Sigmoid colon (tissue), 7 donors: ENCODE data around the gene TMEM204. TPM values are rescaled to one million over a fixed set of nuclear protein-coding genes. Genes with fewer than 3 reads are reported as not detected.

Experiments
- DNase-seq: peaks from one replicate; pipeline ENCODE4 v3.0.0-alpha.2; 2019
- H3K27ac ChIP-seq, 4 donors: fragments of 200-600 bp; sonication (generic); one replicate each; pipeline ENCODE4 v1.5.1; 2016 to 2019; ENCODE audit warnings: mild to moderate bottlenecking in 1 of 4
- H3K27me3 ChIP-seq, 3 donors: fragments of 200-600 bp; sonication (generic); one replicate each; pipeline ENCODE4 v1.5.1; 2019; ENCODE audit warnings: mild to moderate bottlenecking in 1 of 3
- H3K36me3 ChIP-seq, 4 donors: fragments of 200-600 bp; sonication (generic); one replicate each; pipeline ENCODE4 v1.5.1; 2016 to 2019
- H3K4me1 ChIP-seq, 4 donors: fragments of 200-600 bp; sonication (generic); one replicate each; pipeline ENCODE4 v1.5.1; 2017 to 2019
- H3K4me3 ChIP-seq, 4 donors: fragments of 200-600 bp; sonication (generic); one replicate each; pipeline ENCODE4 v1.5.1; 2017 to 2019; ENCODE audit warnings: mild to moderate bottlenecking in 2 of 4, moderate library complexity in 1 of 4
- H3K9me3 ChIP-seq, 4 donors: fragments of 200-600 bp in 3 of 4; sonication (generic) in 3 of 4; one replicate each; pipeline versions ENCODE4 v1.5.1 to v1.6.1; 2013 to 2019
- CTCF ChIP-seq, 4 experiments: fragments of 450-650 bp in 3 of 4; fragments of 200-600 bp in 1 of 4; IDR thresholded peaks; one replicate each; pipeline ENCODE4 v1.5.1; 2016 to 2019; ENCODE audit warnings: antibody characterized with exemption in 4 of 4, mild to moderate bottlenecking in 3 of 4, moderate library complexity in 2 of 4
- EP300 ChIP-seq, 4 donors: sonication (generic); formaldehyde crosslinking; IDR thresholded peaks; one replicate each; pipeline ENCODE4 v1.6.1; 2017; ENCODE audit warnings: antibody characterized with exemption in 4 of 4
- POLR2A ChIP-seq, 2 donors: fragments of 450-650 bp; IDR thresholded peaks; one replicate each; pipeline ENCODE4 v1.6.1; 2016; ENCODE audit warnings: antibody characterized with exemption in 2 of 2, mild to moderate bottlenecking in 2 of 2, moderate library complexity in 2 of 2
- POLR2AphosphoS5 ChIP-seq, 4 donors: sonication (generic); formaldehyde crosslinking; IDR thresholded peaks; one replicate each; pipeline ENCODE4 v1.6.1; 2017; ENCODE audit warnings: antibody characterized with exemption in 4 of 4
- WGBS, 2 donors: extraction: QIAGEN DNeasy Blood & Tissue Kit; methylation state at CpG; one replicate each; pipeline ENCODE4 v1.1.7; 2013; 5-methylcytosine and 5-hydroxymethylcytosine counted together
- intact Hi-C: fragments of 100-400 bp; cut with DNase I; formaldehyde crosslinking; loops from one replicate; pipeline ENCODE4 v1.15.1; 2023
- polyA plus RNA-seq, 3 donors: library from polyadenylated mRNA; stranded (reverse); fragments of 200-250 nt; gene quantifications; one replicate each; pipeline ENCODE4 v1.2.3, GENCODE V29; 2013
- total RNA-seq, 4 donors: library from RNA; depleted of rRNA; stranded (reverse); fragments of >200 nt; gene quantifications; one replicate each; pipeline ENCODE4 v1.1.0, GENCODE V29; 2016
- donor health status: healthy with polysubstance abuse.
- donor health status: Bipolar disorder and iron deficiency.
- donor health status: healthy.

Gene TMEM204
- total and polyA plus RNA-seq, 7 donors: 2.5 to 46.0 (median 38.0) TPM

- Histone ChIP-seq H3K9me3 (no peaks in the 10 kb centered on the region), H3K4me1 (no peaks in the 10 kb centered on the region), H3K27ac (no peak overlapping the region), H3K27me3 (no peaks in the 10 kb centered on the region), H3K36me3 (peaks cover 0 to 39% (median 5%) of the 10 kb centered on the region in 4 donors), H3K4me3 (no peak overlapping the region)
- intact Hi-C loops: no loop called here
- TF ChIP-seq EP300 (IDR thresholded peaks at IDR 0.05): no peak
- TF ChIP-seq POLR2A (IDR thresholded peaks at IDR 0.05): no peak
- no peak for TF ChIP-seq CTCF (IDR thresholded peaks at IDR 0.05)
- no peak for TF ChIP-seq POLR2AphosphoS5 (IDR thresholded peaks at IDR 0.05)
- DNase-seq: no peak
- 47 to 75% methylated on average over 7 of the region's 7 CpGs for WGBS, 2 donors
Measured at GRCh38 chr16:1571012-1571671, 37.7 kb downstream of the TMEM204 start.

- Histone ChIP-seq H3K4me3 (no peak overlapping the region), H3K9me3 (no peaks in the 10 kb centered on the region), H3K36me3 (peaks cover 0 to 48% (median 5%) of the 10 kb centered on the region in 4 donors), H3K4me1 (no peaks in the 10 kb centered on the region), H3K27ac (no peak overlapping the region), H3K27me3 (no peaks in the 10 kb centered on the region)
- WGBS, 2 donors: 86 to 90% methylated on average over 7 of the region's 7 CpGs
- TF ChIP-seq CTCF (IDR thresholded peaks at IDR 0.05): no peak
- no peak for TF ChIP-seq POLR2AphosphoS5 (IDR thresholded peaks at IDR 0.05)
- TF ChIP-seq EP300 (IDR thresholded peaks at IDR 0.05): no peak
- TF ChIP-seq POLR2A (IDR thresholded peaks at IDR 0.05): no peak
- intact Hi-C loops: no loop called here
- DNase-seq: no peak
Measured at GRCh38 chr16:1572673-1573072, 39.2 kb downstream of the TMEM204 start.

- no peaks in the 10 kb centered on the region for H3K4me1 ChIP-seq
- H3K27ac ChIP-seq: no peak overlapping the region
- WGBS, 2 donors: 87 to 88% methylated on average over 5 of the region's 5 CpGs
- H3K36me3 ChIP-seq: peaks cover 0 to 54% (median 5%) of the 10 kb centered on the region in 4 donors
- no peaks in the 10 kb centered on the region for H3K27me3 ChIP-seq
- no peak for TF ChIP-seq POLR2A (IDR thresholded peaks at IDR 0.05)
- no peak for TF ChIP-seq POLR2AphosphoS5 (IDR thresholded peaks at IDR 0.05)
- TF ChIP-seq CTCF (IDR thresholded peaks at IDR 0.05): no peak
- no peak for TF ChIP-seq EP300 (IDR thresholded peaks at IDR 0.05)
- DNase-seq: no peak
- intact Hi-C loops: no loop called here
- H3K9me3 ChIP-seq: no peaks in the 10 kb centered on the region
- H3K4me3 ChIP-seq: no peak overlapping the region
Measured at GRCh38 chr16:1573301-1573700, 39.8 kb downstream of the TMEM204 start.

GRCh38 chr16:1575578-1575977 is 42.1 kb downstream of the TMEM204 start:
- Histone ChIP-seq H3K4me3 (no peak overlapping the region), H3K27me3 (no peaks in the 10 kb centered on the region), H3K9me3 (no peaks in the 10 kb centered on the region), H3K27ac (no peak overlapping the region), H3K4me1 (no peaks in the 10 kb centered on the region), H3K36me3 (peaks cover 0 to 66% (median 12%) of the 10 kb centered on the region in 4 donors)
- intact Hi-C loops: no loop called here
- no peak for DNase-seq
- TF ChIP-seq CTCF (IDR thresholded peaks at IDR 0.05) (no peak), POLR2A (IDR thresholded peaks at IDR 0.05) (no peak)

- Histone ChIP-seq H3K36me3 (peaks cover 5 to 74% (median 18%) of the 10 kb centered on the region in 4 donors), H3K4me1 (no peaks in the 10 kb centered on the region), H3K27me3 (no peaks in the 10 kb centered on the region), H3K4me3 (no peak overlapping the region), H3K9me3 (no peaks in the 10 kb centered on the region), H3K27ac (no peak overlapping the region)
- TF ChIP-seq CTCF (IDR thresholded peaks at IDR 0.05) (no peak), POLR2A (IDR thresholded peaks at IDR 0.05) (no peak), POLR2AphosphoS5 (IDR thresholded peaks at IDR 0.05) (no peak), EP300 (IDR thresholded peaks at IDR 0.05) (no peak)
- 80 to 92% methylated on average over 5 of the region's 5 CpGs for WGBS, 2 donors
- no peak for DNase-seq
- intact Hi-C loops: no loop called here
Measured at GRCh38 chr16:1579214-1579613, 45.7 kb downstream of the TMEM204 start.
